Esophagus squamous epithelium (tissue), 4 donors: ENCODE data around the gene SCYGR1.

Experiments used
- CTCF ChIP-seq, 6 experiments: fragments of 450-650 bp in 4 of 6; fragments of 200-600 bp in 2 of 6; sonication (generic) in 2 of 6; IDR thresholded peaks; one replicate each; pipeline ENCODE4 v1.5.1; 2016 to 2019; ENCODE audit warnings: antibody characterized with exemption in 6 of 6, mild to moderate bottlenecking in 4 of 6, moderate library complexity in 4 of 6
- POLR2A ChIP-seq, 4 donors: fragments of 450-650 bp; IDR thresholded peaks; one replicate each; pipeline ENCODE4 v1.6.1; 2017; ENCODE audit warnings: antibody characterized with exemption in 4 of 4, mild to moderate bottlenecking in 4 of 4, moderate library complexity in 3 of 4

GRCh38 chr2:227373389-227373788, 14.4 kb downstream of the SCYGR1 start:
- TF ChIP-seq CTCF (IDR thresholded peaks at IDR 0.05) (no peak), POLR2A (IDR thresholded peaks at IDR 0.05) (no peak)
